ENCODE data around the gene IL9.
"Not testable (repeated sequence)": the region's sequence is repeated elsewhere in the genome, so short reads cannot be mapped to it uniquely, and the experiment has no call there.

The IL9 gene

DNA sequence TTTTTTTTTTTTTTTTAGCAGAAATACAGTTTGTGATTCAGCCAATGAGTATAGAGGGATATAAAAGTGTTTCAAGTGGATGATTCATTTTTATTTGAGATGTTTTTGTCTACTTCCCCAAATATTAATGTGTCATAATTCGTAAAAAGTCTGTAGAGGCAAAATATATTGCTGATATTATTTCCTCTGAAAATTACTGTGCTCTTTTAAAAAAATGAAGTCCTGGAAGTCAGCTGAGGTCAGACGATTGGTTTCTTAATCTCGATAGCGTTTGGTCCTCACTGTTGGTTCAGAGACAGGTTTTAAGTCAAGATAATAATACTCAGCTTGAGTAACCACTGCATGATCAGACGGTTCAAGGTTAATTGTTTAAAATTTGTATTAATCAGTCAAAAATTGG is 19.5 kb downstream of the IL9 start:
- in situ Hi-C loops (cut with HindIII; ENCODE audit: low pct_ligation_motif_present, low pct_unique_long_range_greater_than_20kb, low sequenced_read_pairs): no loop called here
- DNase-seq: no peak

DNA sequence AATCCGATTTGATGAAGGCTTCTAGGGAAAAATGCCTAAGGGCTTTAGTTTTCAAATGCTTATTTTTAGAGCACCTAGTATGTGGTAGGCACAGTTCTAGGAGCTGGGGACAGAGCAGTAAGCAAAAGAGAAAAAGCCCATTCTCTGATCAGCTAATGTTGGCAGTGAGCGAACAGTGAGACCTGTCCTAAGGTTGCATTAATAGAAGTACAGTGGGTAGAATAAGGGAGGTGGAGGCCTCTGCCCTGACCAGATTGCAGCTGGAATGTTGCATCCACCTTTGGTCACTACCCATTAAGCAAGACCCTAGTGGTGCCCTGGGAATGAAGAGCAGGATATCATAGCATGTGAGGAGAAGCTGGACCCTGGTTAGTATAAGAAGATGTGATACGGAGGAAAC is 20.1 kb downstream of the IL9 start:
- no peak for DNase-seq
- in situ Hi-C loops (cut with HindIII; ENCODE audit: low pct_ligation_motif_present, low pct_unique_long_range_greater_than_20kb, low sequenced_read_pairs): no loop called here

DNA sequence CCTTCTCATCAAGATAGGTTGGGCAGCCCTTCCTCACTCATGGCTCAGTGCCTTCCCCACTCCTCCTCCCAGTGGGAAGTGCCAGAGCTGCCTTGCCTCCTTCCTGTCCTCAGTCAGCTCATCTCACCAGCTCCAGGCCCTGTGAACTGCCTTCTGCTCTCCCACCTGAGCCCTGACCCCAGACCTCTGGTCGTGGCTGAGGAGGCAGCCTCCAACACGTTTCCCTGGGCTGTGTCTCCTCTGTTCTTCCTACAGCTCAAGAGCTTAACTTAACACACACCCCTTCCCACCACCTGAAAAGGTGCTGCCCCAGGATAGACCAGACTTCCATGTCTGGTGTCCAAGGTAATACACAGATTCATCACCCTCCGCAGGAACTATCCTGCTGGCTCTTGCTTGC is 21.2 kb downstream of the IL9 start:
- in situ Hi-C loops (cut with HindIII; ENCODE audit: low pct_ligation_motif_present, low pct_unique_long_range_greater_than_20kb, low sequenced_read_pairs): no loop called here
- no peak for DNase-seq

DNA sequence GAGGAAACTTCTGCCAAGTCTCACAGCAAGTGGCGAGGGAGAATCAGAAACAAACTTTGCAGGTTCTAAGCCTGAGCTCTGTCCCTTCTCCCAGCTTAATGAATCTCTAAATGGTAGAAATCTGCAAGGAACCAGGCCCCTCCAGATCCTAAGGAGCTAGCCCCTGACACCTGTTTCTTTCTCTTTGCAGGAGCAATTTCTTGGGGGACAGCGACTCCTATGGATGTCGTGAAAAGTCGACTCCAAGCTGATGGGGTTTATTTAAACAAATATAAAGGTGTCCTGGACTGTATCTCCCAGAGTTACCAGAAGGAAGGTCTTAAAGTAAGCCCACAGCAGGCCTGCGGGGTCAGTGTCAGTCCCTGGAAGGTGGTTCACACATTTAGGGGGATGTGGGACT is 21.8 kb downstream of the IL9 start:
- in situ Hi-C loops (cut with HindIII; ENCODE audit: low pct_ligation_motif_present, low pct_unique_long_range_greater_than_20kb, low sequenced_read_pairs): no loop called here
- DNase-seq: no peak

DNA sequence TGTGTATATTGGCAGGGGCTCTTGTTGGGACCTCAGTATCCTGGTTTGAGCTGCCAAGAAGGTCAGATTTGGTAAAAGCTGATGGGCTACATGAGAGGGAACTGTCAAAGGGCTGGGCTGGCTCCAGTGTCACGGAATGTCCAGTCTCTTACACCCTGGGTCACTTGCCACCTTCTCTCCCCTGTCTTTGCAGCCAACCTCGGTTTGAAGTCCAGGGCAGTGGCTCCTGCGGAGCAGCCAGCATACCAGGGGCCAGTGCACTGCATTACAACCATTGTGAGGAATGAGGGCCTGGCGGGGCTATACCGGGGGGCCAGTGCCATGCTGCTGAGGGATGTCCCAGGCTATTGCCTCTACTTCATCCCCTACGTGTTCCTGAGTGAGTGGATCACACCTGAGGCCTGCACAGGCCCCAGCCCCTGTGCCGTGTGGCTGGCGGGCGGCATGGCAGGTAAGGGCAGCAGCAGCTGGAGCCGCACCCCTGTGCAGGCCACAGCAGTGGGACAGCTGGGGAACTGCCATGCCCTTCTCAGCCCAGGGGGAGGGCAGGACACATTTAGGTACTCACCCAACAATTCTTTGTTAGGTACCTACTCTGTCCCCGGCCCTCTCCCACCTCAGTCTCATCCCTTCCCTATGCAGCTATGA is 24.2 kb downstream of the IL9 start:
- no peak for DNase-seq
- in situ Hi-C loops (cut with HindIII; ENCODE audit: low pct_ligation_motif_present, low pct_unique_long_range_greater_than_20kb, low sequenced_read_pairs): no loop called here

DNA sequence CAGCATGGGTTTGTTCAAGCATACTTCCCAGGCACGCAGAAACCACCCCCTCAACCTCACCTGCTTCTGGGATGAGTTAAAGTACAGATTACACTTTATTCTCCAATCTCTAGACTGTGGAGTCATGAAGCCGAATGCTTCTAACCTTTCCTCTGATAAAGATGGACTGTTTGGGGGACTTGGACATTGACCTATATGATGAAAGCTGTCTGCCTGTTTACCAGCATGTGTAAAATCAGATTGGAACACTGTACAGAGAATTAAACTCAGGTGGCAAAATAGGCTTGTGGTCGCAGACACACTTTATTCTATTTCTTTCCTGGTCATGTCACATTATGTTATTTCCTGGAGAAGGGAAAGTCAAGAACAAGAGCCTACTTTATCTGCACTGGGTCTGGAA is 25.7 kb downstream of the IL9 start:
- no peak for DNase-seq
- in situ Hi-C loops (cut with HindIII; ENCODE audit: low pct_ligation_motif_present, low pct_unique_long_range_greater_than_20kb, low sequenced_read_pairs): no loop called here

DNA sequence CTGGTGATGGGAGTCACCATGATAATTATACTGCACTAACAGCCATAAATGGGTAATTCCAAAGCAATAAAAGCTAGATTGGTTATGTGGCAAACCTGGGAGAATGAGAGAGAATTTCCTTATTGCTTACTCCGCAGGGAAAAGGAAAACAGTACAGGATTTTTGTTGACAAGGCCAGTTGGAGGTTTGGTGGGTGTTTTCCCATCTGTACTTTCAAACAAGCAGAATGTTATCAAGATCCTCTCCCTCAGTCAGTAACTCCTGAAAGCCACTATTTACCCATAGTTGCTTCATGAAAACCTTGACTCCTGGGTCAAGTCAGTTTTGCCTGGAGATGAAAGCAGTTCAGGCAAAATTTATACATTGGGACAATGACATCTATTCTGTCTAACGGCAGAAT is 26.4 kb downstream of the IL9 start:
- DNase-seq: no peak
- in situ Hi-C loops (cut with HindIII; ENCODE audit: low pct_ligation_motif_present, low pct_unique_long_range_greater_than_20kb, low sequenced_read_pairs): no loop called here

DNA sequence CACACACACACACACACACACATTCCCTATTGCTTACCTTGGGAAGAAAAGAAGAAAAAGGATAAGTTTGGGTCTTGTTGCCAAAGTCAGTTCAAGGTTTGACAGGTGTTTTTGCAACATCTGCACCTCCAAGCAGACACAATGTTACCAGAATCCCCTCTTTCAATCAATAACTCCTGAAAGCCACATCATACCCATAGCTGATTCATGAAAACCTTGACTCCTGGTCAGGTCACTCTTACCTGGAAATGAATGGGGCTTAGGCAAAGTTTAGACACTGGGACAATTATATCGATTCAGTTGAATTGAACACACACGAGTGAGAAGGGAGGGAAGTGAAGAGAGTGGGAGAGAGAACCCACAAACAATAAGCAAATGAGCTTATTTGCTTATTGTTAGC is 27.0 kb downstream of the IL9 start:
- in situ Hi-C loops (cut with HindIII; ENCODE audit: low pct_ligation_motif_present, low pct_unique_long_range_greater_than_20kb, low sequenced_read_pairs): no loop called here
- no peak for DNase-seq

DNA sequence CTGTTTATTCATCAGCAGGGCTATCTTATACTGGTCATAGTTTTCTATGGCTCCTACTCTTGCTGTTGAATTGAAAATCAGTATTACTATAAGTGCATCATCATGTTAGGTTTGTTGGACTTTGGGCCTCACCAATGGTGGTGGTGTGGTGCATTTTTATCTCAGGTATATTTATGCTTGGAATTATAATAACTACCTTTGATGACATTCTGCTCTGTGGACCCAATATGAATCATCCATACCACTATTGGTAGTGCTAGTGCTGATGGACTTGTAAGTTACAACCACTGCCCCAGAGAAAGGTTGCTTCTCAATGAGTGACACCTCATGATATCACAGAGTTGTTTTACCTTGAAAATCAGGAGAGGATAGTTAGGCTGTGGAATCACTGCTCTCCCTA is 28.0 kb downstream of the IL9 start:
- DNase-seq: no peak
- in situ Hi-C loops (cut with HindIII; ENCODE audit: low pct_ligation_motif_present, low pct_unique_long_range_greater_than_20kb, low sequenced_read_pairs): no loop called here

DNA sequence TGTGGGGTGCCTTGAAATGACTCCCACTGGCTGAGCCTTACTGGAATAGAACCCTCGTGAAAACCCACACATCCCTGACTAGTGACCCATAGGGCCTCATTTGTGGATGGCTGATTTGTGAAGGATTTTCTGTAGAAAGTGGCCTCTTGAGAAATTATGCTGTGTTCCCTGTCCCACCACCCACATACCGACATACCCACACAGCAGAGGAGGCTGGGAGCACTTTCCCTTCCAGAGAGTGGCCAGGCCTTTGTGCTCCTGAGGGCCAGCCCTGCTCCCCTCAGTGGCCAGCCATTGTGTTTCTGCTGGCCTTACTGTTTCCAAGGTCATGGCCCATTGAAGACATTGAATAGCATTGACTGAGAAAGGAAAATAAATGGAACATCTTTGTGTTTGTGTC is 29.6 kb downstream of the IL9 start:
- DNase-seq: no peak
- in situ Hi-C loops (cut with HindIII; ENCODE audit: low pct_ligation_motif_present, low pct_unique_long_range_greater_than_20kb, low sequenced_read_pairs): no loop called here

DNA sequence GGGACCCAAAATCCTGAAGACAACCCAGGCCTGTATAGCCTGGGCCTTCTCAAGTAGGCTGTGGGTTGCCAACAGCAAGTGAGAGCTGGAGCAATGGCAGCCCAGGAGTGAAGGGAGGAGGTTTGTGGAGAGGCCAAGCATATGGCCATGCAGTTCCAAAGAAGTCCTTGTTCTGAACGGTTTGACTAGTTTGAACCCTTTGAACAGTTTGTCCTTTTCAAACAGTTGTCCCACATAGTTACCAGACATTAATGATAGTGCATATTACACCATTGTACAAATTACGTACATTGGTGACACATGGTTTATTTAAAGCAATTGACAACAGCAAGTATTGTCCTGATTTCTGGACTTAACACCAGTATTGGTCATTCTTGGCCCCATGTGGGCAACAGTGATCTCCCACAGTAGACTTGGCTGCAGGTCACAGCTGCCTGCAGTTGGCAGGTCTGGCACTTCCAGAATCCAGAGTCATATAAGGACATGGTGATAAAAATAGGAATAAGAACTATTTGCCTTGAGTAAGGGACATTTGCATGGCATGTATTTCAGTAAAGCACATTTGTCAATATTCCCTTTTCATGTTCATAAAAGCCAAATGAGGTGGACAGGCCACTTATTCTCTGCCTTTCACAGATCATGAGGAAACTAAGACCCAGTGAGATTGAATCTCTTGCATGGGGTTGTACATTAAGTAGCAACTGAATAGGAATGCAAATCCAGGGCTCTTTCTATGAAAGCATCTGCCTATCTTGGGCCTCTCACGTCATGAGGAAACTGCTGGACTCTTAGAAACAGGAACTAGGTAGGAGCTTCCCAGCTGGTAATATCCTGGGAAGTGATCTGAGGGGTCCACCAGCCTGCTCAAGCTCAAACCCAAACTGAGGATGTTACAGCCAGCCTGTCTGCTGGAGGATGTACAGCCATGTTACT is 30.9 kb downstream of the IL9 start:
- in situ Hi-C loops (cut with HindIII; ENCODE audit: low pct_ligation_motif_present, low pct_unique_long_range_greater_than_20kb, low sequenced_read_pairs): no loop called here
- DNase-seq: no peak

DNA sequence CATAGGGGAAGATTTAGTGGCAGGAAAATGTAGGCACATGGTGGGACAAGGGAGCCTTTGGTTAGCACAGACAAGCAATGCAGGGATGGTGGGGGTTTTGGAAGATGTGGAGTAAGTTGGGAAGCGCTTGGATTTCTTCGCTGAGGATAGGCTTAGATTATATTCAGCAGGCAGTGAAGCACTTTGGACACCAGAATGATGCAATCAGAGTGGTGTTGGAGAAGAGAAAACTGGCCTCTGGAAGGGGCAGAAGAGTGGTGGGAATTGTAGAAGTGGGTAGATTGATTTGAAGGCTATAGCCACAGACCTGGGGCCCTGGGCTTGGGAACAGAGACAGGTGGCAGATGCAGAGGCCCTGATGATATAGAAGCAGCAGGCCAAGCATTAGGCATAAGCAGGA is 32.9 kb downstream of the IL9 start:
- no peak for DNase-seq
- in situ Hi-C loops (cut with HindIII; ENCODE audit: low pct_ligation_motif_present, low pct_unique_long_range_greater_than_20kb, low sequenced_read_pairs): no loop called here

DNA sequence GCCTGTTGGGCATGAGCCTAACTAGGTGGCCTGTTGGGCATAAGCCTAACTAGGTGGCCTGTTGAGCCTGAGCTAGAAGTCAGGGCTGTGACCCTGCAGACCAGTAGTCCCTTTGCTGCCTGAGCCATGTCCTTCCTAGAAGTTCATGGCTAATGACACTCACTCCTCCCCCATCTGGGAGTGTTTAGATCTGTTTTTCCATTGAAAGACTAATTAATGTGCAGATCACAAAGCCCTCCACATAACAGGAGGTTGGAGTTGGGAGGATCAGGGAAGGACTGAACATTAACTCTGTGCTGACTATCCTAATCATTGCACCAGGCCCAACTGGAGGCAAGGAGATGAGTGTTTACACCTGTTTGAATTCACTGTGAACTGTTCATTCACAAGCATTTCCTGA is 33.6 kb downstream of the IL9 start:
- in situ Hi-C loops (cut with HindIII; ENCODE audit: low pct_ligation_motif_present, low pct_unique_long_range_greater_than_20kb, low sequenced_read_pairs): no loop called here
- no peak for DNase-seq

DNA sequence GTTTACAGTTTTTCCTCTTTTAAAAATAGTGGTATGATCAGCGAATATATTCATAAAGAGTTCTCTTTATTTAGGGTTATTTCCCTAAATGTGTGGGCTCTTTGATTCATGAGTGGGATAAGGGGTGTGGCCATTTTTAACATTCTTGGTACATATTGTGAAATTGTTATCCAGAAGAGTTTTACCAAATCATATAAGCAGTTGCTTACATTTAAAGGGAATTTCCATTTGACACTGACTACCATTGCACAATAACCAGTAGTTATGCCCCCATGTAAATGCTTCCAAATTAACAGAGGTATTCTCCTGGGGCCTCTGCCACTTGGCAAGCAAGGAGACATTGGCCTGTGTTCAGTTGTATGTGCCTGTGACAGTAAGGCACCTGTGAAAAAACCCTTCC is 34.0 kb downstream of the IL9 start:
- in situ Hi-C loops (cut with HindIII; ENCODE audit: low pct_ligation_motif_present, low pct_unique_long_range_greater_than_20kb, low sequenced_read_pairs): no loop called here
- DNase-seq: no peak

DNA sequence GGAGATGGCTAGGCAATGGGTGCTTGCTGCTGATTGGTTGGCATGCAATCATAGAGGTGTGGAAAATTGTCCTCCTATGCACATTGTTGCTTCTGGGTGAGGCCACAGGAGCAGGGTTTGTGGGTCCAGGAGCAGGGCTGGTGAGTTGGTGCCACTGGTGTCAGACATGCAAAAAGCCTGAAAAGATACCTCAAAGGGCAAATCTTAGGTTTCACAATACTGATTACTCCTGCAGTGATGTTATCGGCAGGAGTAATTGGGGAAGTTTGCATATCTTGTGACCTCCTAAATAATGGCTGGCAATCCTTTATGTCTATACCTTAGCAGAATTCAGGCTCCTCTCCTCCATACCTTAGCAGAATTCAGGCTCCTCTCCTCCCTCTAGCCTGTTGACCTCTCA is 36.0 kb downstream of the IL9 start:
- in situ Hi-C loops (cut with HindIII; ENCODE audit: low pct_ligation_motif_present, low pct_unique_long_range_greater_than_20kb, low sequenced_read_pairs): no loop called here
- DNase-seq: no peak

DNA sequence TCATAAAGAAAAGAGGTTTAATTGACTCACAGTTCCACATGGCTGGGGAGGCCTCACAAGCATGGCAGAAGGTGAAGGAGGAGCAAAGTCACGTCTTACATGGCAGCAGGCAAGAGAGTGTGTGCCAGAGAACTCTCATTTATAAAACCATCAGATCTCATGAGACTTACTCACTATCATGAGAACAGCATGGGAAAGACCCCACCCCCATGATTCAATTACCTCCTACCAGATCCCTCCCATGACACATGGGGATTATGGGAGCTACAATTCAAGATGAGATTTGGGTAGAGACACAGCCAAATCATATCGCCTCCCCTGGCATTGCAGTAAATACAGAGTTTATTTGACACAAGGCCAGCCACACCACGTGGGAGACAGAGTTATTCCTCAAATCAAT is 36.5 kb downstream of the IL9 start:
- in situ Hi-C loops (cut with HindIII; ENCODE audit: low pct_ligation_motif_present, low pct_unique_long_range_greater_than_20kb, low sequenced_read_pairs): not testable (repeated sequence)

DNA sequence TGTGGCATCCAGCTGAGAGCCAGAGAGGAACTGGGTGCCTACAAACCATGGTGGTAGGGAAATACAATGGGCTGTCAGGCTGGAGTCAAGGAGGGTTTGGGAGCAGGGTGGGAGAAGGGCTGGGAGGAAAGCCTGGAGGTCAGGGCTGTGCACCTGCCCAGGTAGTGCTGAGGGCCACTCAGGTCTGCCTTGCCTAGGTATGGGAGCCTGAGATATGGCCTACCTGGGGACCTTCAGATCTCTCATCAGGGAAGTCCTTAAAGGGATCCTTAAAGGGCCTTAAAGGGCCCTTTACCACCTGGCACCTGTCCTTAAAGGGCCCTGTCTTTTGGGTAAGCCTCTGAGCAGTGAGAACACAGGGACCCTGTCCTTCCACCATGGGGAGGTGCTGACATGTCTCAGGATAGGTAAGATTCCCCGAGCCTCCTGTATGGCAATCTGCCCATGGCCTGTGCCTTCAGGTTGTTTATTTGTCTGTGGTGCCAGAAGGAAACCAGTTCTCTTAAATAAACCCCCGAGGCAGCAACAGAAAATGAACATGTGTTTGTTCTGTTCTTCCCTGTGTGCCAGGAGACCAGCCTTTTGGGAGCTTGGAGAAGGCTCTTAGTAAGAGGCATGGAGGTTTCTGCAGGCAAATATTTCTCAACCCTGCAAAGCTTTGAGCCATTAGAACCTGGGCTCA is 37.9 kb downstream of the IL9 start:
- no peak for DNase-seq
- in situ Hi-C loops (cut with HindIII; ENCODE audit: low pct_ligation_motif_present, low pct_unique_long_range_greater_than_20kb, low sequenced_read_pairs): no loop called here

More for the DNA sequence above, 36.5 kb downstream of the IL9 start:
- DNase-seq: not testable (repeated sequence)

DNA sequence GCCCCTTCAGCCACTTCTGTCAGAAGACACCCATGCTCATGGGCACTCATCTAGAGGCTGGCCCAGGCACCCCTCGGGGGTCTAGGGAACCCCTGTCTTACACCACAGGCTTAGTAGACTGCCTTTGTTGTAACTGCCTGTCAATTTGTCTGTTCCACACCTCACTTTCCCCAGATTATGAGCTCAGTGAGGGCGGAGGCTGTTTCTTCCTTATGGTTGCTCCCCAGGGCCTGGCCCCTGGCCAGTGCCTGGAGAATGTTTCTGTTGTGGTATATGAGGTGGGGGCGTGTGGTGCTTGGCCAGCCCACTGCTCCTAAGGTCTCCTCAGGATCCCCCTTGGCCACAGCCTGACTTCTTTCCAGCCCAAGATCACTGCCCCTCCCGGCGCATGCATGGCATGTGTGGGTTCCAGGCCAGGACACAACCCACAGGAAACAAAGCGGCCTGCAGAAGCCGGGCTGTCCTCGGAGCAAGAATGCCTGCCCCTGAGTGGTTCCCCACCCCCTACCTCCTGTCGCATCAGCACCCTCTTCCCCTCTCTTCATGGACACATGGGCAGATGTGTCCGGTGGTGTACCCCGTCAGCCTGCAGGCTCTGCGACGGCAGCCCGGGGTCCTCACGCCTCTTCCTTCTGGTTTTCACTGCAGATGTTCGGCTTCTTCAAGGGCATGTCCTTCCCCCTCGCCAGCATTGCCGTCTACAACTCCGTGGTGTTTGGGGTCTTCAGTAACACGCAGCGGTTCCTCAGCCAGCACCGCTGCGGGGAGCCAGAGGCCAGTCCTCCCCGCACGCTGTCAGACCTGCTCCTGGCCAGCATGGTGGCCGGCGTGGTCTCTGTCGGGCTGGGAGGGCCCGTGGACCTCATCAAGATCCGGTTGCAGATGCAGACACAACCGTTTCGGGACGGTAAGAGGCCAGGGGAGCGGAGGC is 43.5 kb downstream of the IL9 start:
- DNase-seq: no peak
- in situ Hi-C loops (cut with HindIII; ENCODE audit: low pct_ligation_motif_present, low pct_unique_long_range_greater_than_20kb, low sequenced_read_pairs): no loop called here
